ENCODE data around the gene COL18A1.

Gene COL18A1

DNA sequence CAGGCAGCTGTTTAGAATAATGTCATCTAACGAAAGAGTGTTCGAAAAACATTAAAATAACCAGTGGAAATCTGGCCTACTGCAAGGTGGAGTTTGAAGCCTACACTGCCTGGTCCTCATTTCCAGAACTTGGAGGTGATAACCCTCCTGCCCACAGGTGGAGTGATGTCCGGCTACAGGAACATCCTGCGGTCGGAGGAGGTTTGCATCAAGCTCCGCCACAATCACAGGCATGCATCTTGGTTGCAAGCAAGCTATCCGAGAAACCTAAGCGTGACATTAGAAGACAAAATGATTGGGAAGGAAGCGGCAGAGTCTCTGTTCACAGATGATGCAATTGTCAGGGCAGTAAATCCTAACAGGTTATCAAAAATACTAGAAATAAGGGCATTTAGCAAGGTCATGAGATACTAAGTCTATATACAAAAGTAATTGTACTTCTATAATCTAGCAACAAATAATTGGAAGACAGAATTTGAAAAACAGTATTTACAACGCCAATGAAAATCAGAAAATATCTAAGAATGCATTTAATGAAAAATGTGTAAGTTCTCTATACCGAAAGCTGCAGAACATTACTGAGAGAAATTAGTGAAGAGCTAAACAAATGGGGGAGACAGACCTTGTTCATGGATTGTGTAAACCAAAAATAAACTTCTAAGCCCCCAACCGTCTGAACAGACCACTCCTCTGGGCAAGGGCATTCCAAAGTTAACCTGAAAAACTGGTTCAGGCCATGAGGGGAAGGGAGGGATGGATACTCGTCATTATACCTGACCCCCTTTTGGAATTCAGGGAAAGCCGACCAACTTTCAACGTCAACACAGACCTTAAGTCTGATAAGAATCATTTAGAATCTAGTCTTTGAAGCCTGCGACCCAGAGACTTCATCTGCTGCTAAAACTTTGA is 141.9 kb downstream of the COL18A1 start:
- TF ChIP-seq GLIS3 (CRISPR knock-in tag; IDR thresholded peaks at IDR 0.05) (no peak), RARB (CRISPR knock-in tag; IDR thresholded peaks at IDR 0.05) (no peak), ISL1 (CRISPR knock-in tag; IDR thresholded peaks at IDR 0.05) (no peak), ZC3H10 (CRISPR knock-in tag; IDR thresholded peaks at IDR 0.05) (no peak), ESRRG (CRISPR knock-in tag; IDR thresholded peaks at IDR 0.05) (no peak), ZNF8 (CRISPR knock-in tag; IDR thresholded peaks at IDR 0.05) (no peak), BACH2 (CRISPR knock-in tag; IDR thresholded peaks at IDR 0.05; ENCODE audit: borderline replicate concordance) (no peak), CREB5 (CRISPR knock-in tag; IDR thresholded peaks at IDR 0.05; ENCODE audit: low read depth) (no peak), OSR1 (CRISPR knock-in tag; IDR thresholded peaks at IDR 0.05) (no peak), ZFP3 (CRISPR knock-in tag; IDR thresholded peaks at IDR 0.05) (no peak), ARNTL (CRISPR knock-in tag; IDR thresholded peaks at IDR 0.05; ENCODE audit: borderline replicate concordance, low read depth) (no peak), SNAI2 (CRISPR knock-in tag; IDR thresholded peaks at IDR 0.05) (no peak), TSHZ2 (CRISPR knock-in tag; IDR thresholded peaks at IDR 0.05) (no peak)
- TF ChIP-seq, protein P1, sequence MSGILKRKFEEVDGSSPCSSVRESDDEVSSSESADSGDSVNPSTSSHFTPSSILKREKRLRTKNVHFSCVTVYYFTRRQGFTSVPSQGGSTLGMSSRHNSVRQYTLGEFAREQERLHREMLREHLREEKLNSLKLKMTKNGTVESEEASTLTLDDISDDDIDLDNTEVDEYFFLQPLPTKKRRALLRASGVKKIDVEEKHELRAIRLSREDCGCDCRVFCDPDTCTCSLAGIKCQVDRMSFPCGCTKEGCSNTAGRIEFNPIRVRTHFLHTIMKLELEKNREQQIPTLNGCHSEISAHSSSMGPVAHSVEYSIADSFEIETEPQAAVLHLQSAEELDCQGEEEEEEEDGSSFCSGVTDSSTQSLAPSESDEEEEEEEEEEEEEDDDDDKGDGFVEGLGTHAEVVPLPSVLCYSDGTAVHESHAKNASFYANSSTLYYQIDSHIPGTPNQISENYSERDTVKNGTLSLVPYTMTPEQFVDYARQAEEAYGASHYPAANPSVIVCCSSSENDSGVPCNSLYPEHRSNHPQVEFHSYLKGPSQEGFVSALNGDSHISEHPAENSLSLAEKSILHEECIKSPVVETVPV (CRISPR knock-in tag; IDR thresholded peaks at IDR 0.05): no peak
- no peak for ATAC-seq

GRCh38 chr21:45547545-45547900 is 142.6 kb downstream of the COL18A1 start:
- TF ChIP-seq CREB5 (CRISPR knock-in tag; IDR thresholded peaks at IDR 0.05; ENCODE audit: low read depth) (no peak), RARB (CRISPR knock-in tag; IDR thresholded peaks at IDR 0.05) (no peak), CSDC2 (CRISPR knock-in tag; IDR thresholded peaks at IDR 0.05) (no peak)
- ATAC-seq: no peak

- ATAC-seq: no peak
- TF ChIP-seq PATZ1 (CRISPR knock-in tag; IDR thresholded peaks at IDR 0.05; ENCODE audit: borderline replicate concordance) (no peak), ZFP3 (CRISPR knock-in tag; IDR thresholded peaks at IDR 0.05) (no peak), ISL1 (CRISPR knock-in tag; IDR thresholded peaks at IDR 0.05) (no peak), TSHZ2 (CRISPR knock-in tag; IDR thresholded peaks at IDR 0.05) (no peak), ZFP30 (CRISPR knock-in tag; IDR thresholded peaks at IDR 0.05) (no peak), BACH2 (CRISPR knock-in tag; IDR thresholded peaks at IDR 0.05; ENCODE audit: borderline replicate concordance) (no peak), ZNF8 (CRISPR knock-in tag; IDR thresholded peaks at IDR 0.05) (no peak), GLIS3 (CRISPR knock-in tag; IDR thresholded peaks at IDR 0.05) (no peak), ESRRG (CRISPR knock-in tag; IDR thresholded peaks at IDR 0.05) (no peak), ZNF565 (CRISPR knock-in tag; conservative IDR thresholded peaks at IDR 0.05; ENCODE audit: low read depth) (no peak), CSDC2 (CRISPR knock-in tag; IDR thresholded peaks at IDR 0.05) (no peak), SNAI2 (CRISPR knock-in tag; IDR thresholded peaks at IDR 0.05) (no peak)
- TF ChIP-seq, protein P2, sequence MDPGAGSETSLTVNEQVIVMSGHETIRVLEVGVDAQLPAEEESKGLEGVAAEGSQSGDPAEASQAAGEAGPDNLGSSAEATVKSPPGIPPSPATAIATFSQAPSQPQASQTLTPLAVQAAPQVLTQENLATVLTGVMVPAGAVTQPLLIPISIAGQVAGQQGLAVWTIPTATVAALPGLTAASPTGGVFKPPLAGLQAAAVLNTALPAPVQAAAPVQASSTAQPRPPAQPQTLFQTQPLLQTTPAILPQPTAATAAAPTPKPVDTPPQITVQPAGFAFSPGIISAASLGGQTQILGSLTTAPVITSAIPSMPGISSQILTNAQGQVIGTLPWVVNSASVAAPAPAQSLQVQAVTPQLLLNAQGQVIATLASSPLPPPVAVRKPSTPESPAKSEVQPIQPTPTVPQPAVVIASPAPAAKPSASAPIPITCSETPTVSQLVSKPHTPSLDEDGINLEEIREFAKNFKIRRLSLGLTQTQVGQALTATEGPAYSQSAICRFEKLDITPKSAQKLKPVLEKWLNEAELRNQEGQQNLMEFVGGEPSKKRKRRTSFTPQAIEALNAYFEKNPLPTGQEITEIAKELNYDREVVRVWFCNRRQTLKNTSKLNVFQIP (CRISPR knock-in tag; IDR thresholded peaks at IDR 0.05; ENCODE audit: borderline replicate concordance, low read depth): no peak
- TF ChIP-seq, protein P1 (CRISPR knock-in tag; IDR thresholded peaks at IDR 0.05): no peak
Observed at GRCh38 chr21:45548711-45549491, 143.9 kb downstream of the COL18A1 start.
